ENCODE data around the gene ANKRD6. TPM values are rescaled to one million over a fixed set of nuclear protein-coding genes. Genes with fewer than 3 reads are reported as not detected.

Gene ANKRD6
- total and polyA plus RNA-seq, 8 donors = 6.3 to 14.7 (median 9.6) TPM

DNA sequence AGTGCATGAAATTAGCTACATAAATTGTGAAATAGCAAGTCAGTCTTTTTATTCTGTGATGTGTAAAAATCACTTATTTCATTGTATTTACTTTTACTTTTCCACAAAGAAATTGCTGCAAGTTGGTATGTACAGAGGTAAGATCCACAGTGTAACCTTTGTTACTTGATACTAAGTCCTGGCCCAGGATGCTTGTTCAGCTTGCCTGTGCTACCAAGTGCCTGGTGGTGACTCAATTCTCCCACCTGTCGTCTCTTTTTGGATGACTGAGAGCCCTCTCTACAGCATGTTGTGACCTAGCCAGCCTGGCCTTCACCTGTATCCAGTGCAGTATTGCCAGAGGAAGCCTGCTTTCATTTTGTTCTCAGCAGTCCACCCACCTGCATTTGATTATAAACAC, 54.9 kb downstream of the ANKRD6 start:
- Histone ChIP-seq H3K36me3 (no peaks in the 10 kb centered on the region), H3K4me1 (peaks cover 3 to 10% (median 8%) of the 10 kb centered on the region in 3 donors), H3K27ac (no peak overlapping the region), H3K27me3 (no peaks in the 10 kb centered on the region), H3K9me3 (no peaks in the 10 kb centered on the region), H3K4me3 (no peak overlapping the region)
- TF ChIP-seq, protein P1, sequence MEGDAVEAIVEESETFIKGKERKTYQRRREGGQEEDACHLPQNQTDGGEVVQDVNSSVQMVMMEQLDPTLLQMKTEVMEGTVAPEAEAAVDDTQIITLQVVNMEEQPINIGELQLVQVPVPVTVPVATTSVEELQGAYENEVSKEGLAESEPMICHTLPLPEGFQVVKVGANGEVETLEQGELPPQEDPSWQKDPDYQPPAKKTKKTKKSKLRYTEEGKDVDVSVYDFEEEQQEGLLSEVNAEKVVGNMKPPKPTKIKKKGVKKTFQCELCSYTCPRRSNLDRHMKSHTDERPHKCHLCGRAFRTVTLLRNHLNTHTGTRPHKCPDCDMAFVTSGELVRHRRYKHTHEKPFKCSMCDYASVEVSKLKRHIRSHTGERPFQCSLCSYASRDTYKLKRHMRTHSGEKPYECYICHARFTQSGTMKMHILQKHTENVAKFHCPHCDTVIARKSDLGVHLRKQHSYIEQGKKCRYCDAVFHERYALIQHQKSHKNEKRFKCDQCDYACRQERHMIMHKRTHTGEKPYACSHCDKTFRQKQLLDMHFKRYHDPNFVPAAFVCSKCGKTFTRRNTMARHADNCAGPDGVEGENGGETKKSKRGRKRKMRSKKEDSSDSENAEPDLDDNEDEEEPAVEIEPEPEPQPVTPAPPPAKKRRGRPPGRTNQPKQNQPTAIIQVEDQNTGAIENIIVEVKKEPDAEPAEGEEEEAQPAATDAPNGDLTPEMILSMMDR (IDR thresholded peaks at IDR 0.05) = no peak
- DNase-seq = no peak
- WGBS, 2 donors = 77 to 81% methylated on average over 1 of the region's 1 CpG
- ATAC-seq = no peak
- no peak for FAIRE-seq
- intact Hi-C loops (cut with DNase I) = no loop called here

DNA sequence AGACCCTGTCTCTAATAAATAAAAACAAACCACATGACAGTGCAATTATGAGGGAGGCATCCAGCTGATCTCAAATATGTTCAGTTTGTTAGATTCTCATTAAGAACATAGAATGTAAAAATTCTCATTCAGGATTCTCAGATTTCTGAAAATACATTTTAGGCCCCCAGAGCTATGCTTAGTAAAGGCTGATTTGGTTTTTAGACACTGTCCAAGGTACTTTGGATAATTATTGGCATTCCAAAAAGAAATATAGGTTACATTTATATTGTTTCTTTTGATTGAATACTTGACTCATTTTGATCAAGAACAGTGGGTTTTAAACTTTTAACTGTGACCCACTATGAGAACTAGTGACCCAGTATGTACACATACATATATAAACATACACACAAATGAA, 55.5 kb downstream of the ANKRD6 start:
- H3K4me3 ChIP-seq = no peak overlapping the region
- no peak for FAIRE-seq
- no peaks in the 10 kb centered on the region for H3K9me3 ChIP-seq
- no peak overlapping the region for H3K27ac ChIP-seq
- H3K36me3 ChIP-seq = no peaks in the 10 kb centered on the region
- H3K4me1 ChIP-seq = peaks cover 0 to 4% (median 4%) of the 10 kb centered on the region in 3 donors
- no peaks in the 10 kb centered on the region for H3K27me3 ChIP-seq
- no peak for ATAC-seq
- no peak for DNase-seq
- TF ChIP-seq, protein P1 (IDR thresholded peaks at IDR 0.05) = no peak
- intact Hi-C loops (cut with DNase I) = no loop called here

DNA sequence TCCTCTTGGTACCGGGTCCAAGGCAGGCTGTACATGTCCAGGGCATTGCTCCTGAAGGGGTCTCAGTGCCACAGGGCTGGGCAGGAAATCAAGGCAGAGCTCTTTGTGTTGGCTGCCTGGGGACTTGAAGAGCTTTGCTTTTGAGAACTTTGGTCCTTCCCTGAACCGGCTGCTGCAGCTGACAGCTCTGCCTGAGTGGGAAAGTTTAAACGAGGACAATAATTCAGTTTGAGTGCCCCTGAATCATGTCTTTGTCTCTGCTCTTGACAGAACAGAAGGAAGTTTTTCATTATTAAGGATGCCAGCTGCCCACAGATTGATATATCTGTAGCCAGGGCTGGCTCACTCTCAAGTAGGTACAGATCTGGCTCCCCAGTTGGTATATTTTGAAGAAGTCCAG, 56.1 kb downstream of the ANKRD6 start:
- no peak overlapping the region for H3K27ac ChIP-seq
- ATAC-seq (no peak), DNase-seq (no peak), FAIRE-seq (no peak)
- no peak overlapping the region for H3K4me3 ChIP-seq
- TF ChIP-seq, protein P1 (IDR thresholded peaks at IDR 0.05) = no peak
- no peaks in the 10 kb centered on the region for H3K27me3 ChIP-seq
- intact Hi-C loops (cut with DNase I) = no loop called here
- no peaks in the 10 kb centered on the region for H3K9me3 ChIP-seq
- H3K4me1 ChIP-seq = no peaks in the 10 kb centered on the region
- WGBS, 2 donors = 58 to 59% methylated on average over 3 of the region's 3 CpGs
- no peaks in the 10 kb centered on the region for H3K36me3 ChIP-seq

DNA sequence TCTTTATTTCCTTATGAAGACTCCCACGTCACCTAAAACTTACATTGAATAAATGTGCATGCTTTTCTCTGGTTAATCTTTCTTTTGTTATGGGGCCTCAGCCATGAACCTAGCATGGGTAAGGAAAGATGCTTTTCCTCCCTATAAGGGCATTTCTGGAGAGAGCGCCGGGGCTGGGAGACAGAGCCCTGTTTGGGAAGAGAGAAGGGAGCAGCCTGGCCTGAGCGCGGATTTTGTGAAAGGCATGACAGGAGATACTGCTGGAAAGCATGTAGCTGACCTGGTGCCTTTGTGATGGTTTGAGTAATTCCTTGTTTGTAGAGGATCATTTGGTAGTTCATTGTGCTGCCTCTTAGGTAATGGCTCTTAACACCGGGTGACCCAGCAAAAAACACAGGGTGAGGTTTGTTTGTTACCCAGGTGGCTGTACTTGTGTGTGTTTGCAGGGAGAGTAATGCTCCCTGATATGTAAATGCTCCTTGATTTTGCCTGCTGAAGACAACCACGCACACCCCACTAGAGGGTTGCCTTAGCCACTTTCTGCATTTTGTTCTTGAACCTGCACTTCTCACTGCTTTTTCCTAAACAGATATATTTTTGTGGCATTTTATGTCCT, 59.2 kb downstream of the ANKRD6 start:
- ATAC-seq (peak in 2 of 4 donors; percentile 46 to 48), FAIRE-seq (no peak), DNase-seq (no peak)
- no peaks in the 10 kb centered on the region for H3K27me3 ChIP-seq
- H3K27ac ChIP-seq = no peak overlapping the region
- TF ChIP-seq, protein P1 (IDR thresholded peaks at IDR 0.05) = no peak
- no peaks in the 10 kb centered on the region for H3K9me3 ChIP-seq
- H3K4me3 ChIP-seq = no peak overlapping the region
- 89 to 92% methylated on average over 7 of the region's 7 CpGs for WGBS, 2 donors
- no peaks in the 10 kb centered on the region for H3K36me3 ChIP-seq
- intact Hi-C loops (cut with DNase I) = no loop called here
- H3K4me1 ChIP-seq = no peaks in the 10 kb centered on the region

DNA sequence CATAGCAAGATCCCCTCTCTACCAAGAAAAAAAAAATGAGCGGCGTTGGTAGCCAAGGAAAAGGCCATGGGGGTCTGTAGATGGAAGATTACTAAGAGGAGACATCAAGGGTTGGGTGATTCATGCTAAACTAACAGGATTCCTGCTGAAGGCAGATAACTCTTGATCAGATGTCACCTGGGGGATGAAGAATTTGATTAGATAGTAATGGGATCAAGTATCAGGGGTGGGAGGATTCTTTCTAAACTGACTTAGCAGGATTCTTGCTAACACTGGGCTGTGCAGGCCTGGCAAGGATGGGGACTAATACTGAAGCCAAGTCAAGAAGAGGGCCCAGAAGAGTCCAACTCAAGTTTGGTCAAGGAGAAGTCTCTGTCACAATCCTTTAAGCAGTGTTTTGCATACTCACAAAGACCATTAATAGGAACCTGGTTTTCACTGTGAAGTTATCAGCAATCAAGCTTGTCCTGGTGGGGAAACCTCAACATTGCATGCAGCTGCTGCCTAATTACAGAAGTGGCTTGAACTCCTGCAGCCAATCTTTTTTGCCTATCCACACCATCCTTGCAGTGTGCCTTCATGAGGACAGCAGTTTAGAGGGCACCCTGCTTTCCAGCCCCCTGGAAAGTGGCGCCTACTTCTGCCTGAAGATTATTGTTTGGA, 61.3 kb downstream of the ANKRD6 start:
- FAIRE-seq (no peak), ATAC-seq (no peak), DNase-seq (no peak)
- Histone ChIP-seq H3K36me3 (no peaks in the 10 kb centered on the region), H3K4me1 (no peaks in the 10 kb centered on the region), H3K9me3 (no peaks in the 10 kb centered on the region), H3K4me3 (no peak overlapping the region), H3K27ac (no peak overlapping the region), H3K27me3 (no peaks in the 10 kb centered on the region)
- intact Hi-C loops (cut with DNase I) = no loop called here
- WGBS, 2 donors = 99% methylated on average over 3 of the region's 3 CpGs
- TF ChIP-seq, protein P1 (IDR thresholded peaks at IDR 0.05) = no peak
